Measurements from ENCODE around the gene KRT27.

DNA sequence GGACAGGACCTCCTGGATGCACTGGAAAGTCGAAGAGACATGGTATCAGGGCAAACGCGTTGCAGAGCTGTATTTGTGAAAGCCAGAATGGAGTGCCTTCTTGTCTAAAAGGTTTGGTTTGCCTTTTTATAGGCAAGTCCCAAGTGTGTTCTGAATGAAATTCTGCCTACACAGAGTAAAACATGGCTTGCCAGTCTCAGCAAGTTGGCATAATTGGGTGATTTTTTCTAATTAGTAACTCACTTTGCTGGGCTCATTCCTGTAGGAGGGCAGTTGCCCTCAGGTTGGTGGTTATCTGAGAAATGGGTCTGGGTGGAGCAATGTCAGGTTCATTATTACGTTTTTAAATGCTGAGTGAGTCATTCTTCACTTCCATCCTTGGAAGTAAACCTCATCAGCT is 27.1 kb downstream of the KRT27 start, which contains the start of gene KRT25:
- TF ChIP-seq, protein P1, sequence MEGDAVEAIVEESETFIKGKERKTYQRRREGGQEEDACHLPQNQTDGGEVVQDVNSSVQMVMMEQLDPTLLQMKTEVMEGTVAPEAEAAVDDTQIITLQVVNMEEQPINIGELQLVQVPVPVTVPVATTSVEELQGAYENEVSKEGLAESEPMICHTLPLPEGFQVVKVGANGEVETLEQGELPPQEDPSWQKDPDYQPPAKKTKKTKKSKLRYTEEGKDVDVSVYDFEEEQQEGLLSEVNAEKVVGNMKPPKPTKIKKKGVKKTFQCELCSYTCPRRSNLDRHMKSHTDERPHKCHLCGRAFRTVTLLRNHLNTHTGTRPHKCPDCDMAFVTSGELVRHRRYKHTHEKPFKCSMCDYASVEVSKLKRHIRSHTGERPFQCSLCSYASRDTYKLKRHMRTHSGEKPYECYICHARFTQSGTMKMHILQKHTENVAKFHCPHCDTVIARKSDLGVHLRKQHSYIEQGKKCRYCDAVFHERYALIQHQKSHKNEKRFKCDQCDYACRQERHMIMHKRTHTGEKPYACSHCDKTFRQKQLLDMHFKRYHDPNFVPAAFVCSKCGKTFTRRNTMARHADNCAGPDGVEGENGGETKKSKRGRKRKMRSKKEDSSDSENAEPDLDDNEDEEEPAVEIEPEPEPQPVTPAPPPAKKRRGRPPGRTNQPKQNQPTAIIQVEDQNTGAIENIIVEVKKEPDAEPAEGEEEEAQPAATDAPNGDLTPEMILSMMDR (conservative IDR thresholded peaks at IDR 0.05 in 1 of 2, IDR thresholded peaks at IDR 0.05 in 1 of 2; ENCODE audit: extremely low read depth in 1 of 2, insufficient read depth in 1 of 2, low read depth in 1 of 2, low read length in 2 of 2) = no peak
- TF ChIP-seq EZH2 (IDR thresholded peaks at IDR 0.05; ENCODE audit: borderline replicate concordance, low read length) = no peak
